Measurements from ENCODE around the gene CALML5. TPM values are rescaled to one million over a fixed set of nuclear protein-coding genes. Genes with fewer than 3 reads are reported as not detected.

Gene CALML5
- total RNA-seq, 2 experiments from 2014 or later = not detected

GRCh38 chr10:5530412-5530806, 31.0 kb upstream of the CALML5 start:
- Mint-ChIP-seq H3K4me1 (no peaks in the 10 kb centered on the region), H3K4me3 (no peak overlapping the region), H3K27me3 (peaks cover 4% of the 10 kb centered on the region), H3K27ac (no peak overlapping the region), H3K36me3 (no peaks in the 10 kb centered on the region), H3K9me3 (ENCODE audit: low read depth) (no peaks in the 10 kb centered on the region)
- ATAC-seq (no peak), DNase-seq (no peak)
- CTCF ChIA-PET = interaction anchor here (0.7 kb wide), 1 partner anchor 88 kb away, joined by 3 read pairs; no protein-coding TSS in a partner anchor

GRCh38 chr10:5529702-5530411, 30.5 kb upstream of the CALML5 start:
- ATAC-seq (no peak), DNase-seq (no peak)
- H3K36me3 Mint-ChIP-seq = no peaks in the 10 kb centered on the region
- H3K27me3 Mint-ChIP-seq = peaks cover 4% of the 10 kb centered on the region
- no peaks in the 10 kb centered on the region for H3K4me1 Mint-ChIP-seq
- H3K9me3 Mint-ChIP-seq (ENCODE audit: low read depth) = no peaks in the 10 kb centered on the region
- no peak overlapping the region for H3K4me3 Mint-ChIP-seq
- CTCF ChIA-PET = interaction anchor here (0.7 kb wide), 1 partner anchor 87 kb away, joined by 3 read pairs; no protein-coding TSS in a partner anchor
- no peak overlapping the region for H3K27ac Mint-ChIP-seq

- H3K4me1 Mint-ChIP-seq = no peaks in the 10 kb centered on the region
- no peak for DNase-seq
- H3K4me3 Mint-ChIP-seq = no peak overlapping the region
- peaks cover 2% of the 10 kb centered on the region for H3K27me3 Mint-ChIP-seq
- ATAC-seq = no peak
- H3K27ac Mint-ChIP-seq = no peak overlapping the region
- H3K36me3 Mint-ChIP-seq = no peaks in the 10 kb centered on the region
- CTCF ChIA-PET = no interaction called here
- no peaks in the 10 kb centered on the region for H3K9me3 Mint-ChIP-seq (ENCODE audit: low read depth)
Measured at GRCh38 chr10:5528989-5529701, 29.8 kb upstream of the CALML5 start.

DNA sequence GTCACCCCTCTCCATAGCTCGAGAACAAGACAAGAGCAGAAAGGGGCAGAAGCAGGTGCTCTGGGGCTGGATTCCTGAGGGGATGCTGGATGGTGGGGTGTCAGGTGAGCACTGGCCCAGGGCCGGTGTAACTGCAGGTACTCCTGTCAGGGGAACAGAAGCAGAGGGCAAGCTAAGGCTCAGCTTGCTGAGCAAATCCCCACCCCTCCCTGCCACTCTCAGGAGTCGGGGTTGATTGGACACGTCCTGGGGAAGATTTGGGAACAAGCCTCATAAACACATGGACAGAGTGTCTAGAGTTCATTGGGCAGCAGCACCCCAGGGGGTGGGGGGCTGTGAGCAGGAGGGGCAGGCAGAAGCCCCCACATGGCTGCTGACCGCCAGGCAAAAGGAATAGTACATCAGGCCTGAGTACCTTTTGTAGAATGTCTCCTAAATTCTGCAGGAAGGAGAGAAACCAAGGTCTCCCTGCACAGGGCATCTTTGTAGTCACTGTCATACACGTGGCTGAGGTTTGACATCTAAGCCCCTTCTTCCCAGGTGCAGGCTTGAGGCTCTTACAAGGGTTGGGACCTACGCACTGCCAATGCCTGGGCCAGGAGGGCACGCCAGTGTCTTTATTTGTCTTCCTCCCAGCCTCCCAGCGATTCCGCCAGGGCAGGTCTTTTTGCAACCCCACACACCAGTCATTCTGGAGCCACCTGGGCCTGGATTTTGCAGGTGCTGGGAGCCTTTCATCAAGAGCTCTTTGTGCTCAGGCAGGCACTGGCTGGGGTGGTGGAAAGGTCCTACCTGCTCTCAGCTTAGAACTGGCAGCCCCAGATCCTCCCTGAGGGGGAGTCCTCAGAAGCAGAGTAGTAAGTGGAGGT, 28.2 kb upstream of the CALML5 start:
- H3K27me3 Mint-ChIP-seq = peaks cover 5% of the 10 kb centered on the region
- H3K4me1 Mint-ChIP-seq = no peaks in the 10 kb centered on the region
- DNase-seq (no peak), ATAC-seq (no peak)
- H3K27ac Mint-ChIP-seq = no peak overlapping the region
- no peaks in the 10 kb centered on the region for H3K36me3 Mint-ChIP-seq
- H3K4me3 Mint-ChIP-seq = no peak overlapping the region
- CTCF ChIA-PET = no interaction called here
- H3K9me3 Mint-ChIP-seq (ENCODE audit: low read depth) = no peaks in the 10 kb centered on the region

GRCh38 chr10:5526691-5527331, 27.4 kb upstream of the CALML5 start:
- CTCF ChIA-PET = no interaction called here
- Mint-ChIP-seq H3K36me3 (no peaks in the 10 kb centered on the region), H3K9me3 (ENCODE audit: low read depth) (no peaks in the 10 kb centered on the region), H3K4me3 (no peak overlapping the region), H3K4me1 (no peaks in the 10 kb centered on the region), H3K27me3 (peaks cover 5% of the 10 kb centered on the region), H3K27ac (no peak overlapping the region)
- ATAC-seq = no peak
- DNase-seq = no peak

- no peaks in the 10 kb centered on the region for H3K9me3 Mint-ChIP-seq (ENCODE audit: low read depth)
- DNase-seq (no peak), ATAC-seq (no peak)
- CTCF ChIA-PET = no interaction called here
- H3K36me3 Mint-ChIP-seq = no peaks in the 10 kb centered on the region
- no peak overlapping the region for H3K27ac Mint-ChIP-seq
- H3K27me3 Mint-ChIP-seq = peaks cover 5% of the 10 kb centered on the region
- H3K4me3 Mint-ChIP-seq = no peak overlapping the region
- no peaks in the 10 kb centered on the region for H3K4me1 Mint-ChIP-seq
Measured at GRCh38 chr10:5525561-5526341, 26.4 kb upstream of the CALML5 start.

DNA sequence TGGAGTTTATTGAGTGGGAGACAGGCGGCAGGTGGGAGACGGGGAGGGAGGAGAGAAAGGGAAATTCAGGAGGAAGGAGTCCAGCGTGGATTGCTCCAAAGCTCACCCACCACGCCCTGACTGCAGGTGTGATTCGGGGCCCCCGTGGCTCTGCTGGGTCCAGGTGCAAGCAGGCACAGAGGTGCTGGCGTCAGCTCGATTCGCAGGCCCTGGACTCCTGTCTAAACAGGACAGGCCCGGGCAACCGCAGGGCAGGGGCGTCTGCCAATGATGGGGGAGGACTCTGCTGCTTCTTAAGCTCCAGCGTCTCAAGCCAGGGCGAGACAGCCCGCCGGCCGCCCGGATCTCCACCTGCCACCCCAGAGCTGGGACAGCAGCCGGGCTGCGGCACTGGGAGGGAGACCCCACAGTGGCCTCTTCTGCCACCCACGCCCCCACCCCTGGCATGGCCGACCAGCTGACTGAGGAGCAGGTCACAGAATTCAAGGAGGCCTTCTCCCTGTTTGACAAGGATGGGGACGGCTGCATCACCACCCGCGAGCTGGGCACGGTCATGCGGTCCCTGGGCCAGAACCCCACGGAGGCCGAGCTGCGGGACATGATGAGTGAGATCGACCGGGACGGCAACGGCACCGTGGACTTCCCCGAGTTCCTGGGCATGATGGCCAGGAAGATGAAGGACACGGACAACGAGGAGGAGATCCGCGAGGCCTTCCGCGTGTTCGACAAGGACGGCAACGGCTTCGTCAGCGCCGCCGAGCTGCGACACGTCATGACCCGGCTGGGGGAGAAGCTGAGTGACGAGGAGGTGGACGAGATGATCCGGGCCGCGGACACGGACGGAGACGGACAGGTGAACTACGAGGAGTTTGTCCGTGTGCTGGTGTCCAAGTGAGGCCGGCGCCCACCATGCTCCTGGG, 25.5 kb upstream of the CALML5 start, which contains the start of gene CALML3:
TSS of gene CALML3 (plus strand) at position 321 of the 920 bp plus-strand sequence. CDS start at position 446, 125 bp downstream.
- DNase-seq (no peak), ATAC-seq (no peak)
- Mint-ChIP-seq H3K4me3 (no peak within 1 kb of the TSS), H3K27me3 (peaks cover 7% of the 10 kb centered on the region), H3K27ac (no peak within 1 kb of the TSS), H3K36me3 (no peaks in the 10 kb centered on the region), H3K9me3 (ENCODE audit: low read depth) (no peaks in the 10 kb centered on the region), H3K4me1 (no peaks in the 10 kb centered on the region)
- CTCF ChIA-PET = no interaction called here

DNA sequence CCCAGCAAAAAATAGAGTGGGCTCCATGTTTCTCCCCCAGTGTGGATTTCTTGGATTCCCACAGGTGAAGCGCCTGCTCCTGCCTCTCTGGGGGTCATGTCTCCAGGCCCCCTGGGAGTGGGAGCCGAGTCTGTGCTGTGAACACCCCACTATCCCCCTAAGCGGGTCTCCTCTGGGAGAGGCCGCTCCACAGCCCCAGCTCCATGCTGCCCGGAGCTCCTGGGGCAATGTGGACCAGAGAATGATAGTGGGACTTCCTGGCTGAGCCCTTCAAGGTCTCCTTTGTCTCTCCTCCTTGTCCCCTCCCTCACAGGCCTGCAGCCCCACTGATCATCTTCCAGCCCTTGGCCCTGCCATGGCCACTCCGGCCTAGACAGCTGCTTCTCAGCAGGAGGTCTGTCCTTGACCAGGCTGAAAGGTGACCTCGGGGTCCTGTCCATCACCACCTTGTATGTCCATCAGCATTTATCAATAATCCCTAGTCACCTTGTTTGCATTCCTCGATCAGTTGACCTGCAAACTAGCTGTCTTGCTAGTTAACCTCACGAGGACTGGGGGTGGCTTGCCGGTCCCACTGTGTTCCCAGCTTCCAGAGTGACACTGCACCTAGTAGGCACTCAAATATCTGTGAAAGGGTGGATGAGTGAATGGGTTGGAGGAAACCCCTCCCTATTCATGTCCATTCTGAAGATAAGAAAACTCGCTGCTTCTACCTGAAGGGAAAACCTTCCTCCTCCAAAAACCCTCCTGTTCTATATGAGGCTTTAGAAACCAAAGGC, 24.6 kb upstream of the CALML5 start:
- H3K4me1 Mint-ChIP-seq = no peaks in the 10 kb centered on the region
- H3K4me3 Mint-ChIP-seq = no peak overlapping the region
- no peak for ATAC-seq
- H3K27ac Mint-ChIP-seq = no peak overlapping the region
- no peaks in the 10 kb centered on the region for H3K36me3 Mint-ChIP-seq
- no peaks in the 10 kb centered on the region for H3K9me3 Mint-ChIP-seq (ENCODE audit: low read depth)
- DNase-seq = no peak
- H3K27me3 Mint-ChIP-seq = peaks cover 12% of the 10 kb centered on the region
- CTCF ChIA-PET = no interaction called here

GRCh38 chr10:5522913-5523560, 23.7 kb upstream of the CALML5 start:
- peaks cover 15% of the 10 kb centered on the region for H3K27me3 Mint-ChIP-seq
- CTCF ChIA-PET = no interaction called here
- no peak for ATAC-seq
- no peaks in the 10 kb centered on the region for H3K9me3 Mint-ChIP-seq (ENCODE audit: low read depth)
- no peaks in the 10 kb centered on the region for H3K4me1 Mint-ChIP-seq
- no peak overlapping the region for H3K4me3 Mint-ChIP-seq
- no peak overlapping the region for H3K27ac Mint-ChIP-seq
- no peaks in the 10 kb centered on the region for H3K36me3 Mint-ChIP-seq
- no peak for DNase-seq

- no peak overlapping the region for H3K4me3 Mint-ChIP-seq
- peaks cover 32% of the 10 kb centered on the region for H3K27me3 Mint-ChIP-seq
- H3K4me1 Mint-ChIP-seq = no peaks in the 10 kb centered on the region
- H3K27ac Mint-ChIP-seq = no peak overlapping the region
- CTCF ChIA-PET = interaction anchor here (1.4 kb wide), 1 partner anchor 104 kb away, joined by 4 read pairs; no protein-coding TSS in a partner anchor
- H3K9me3 Mint-ChIP-seq (ENCODE audit: low read depth) = no peaks in the 10 kb centered on the region
- no peaks in the 10 kb centered on the region for H3K36me3 Mint-ChIP-seq
- no peak for ATAC-seq
- DNase-seq = no peak
Measured at GRCh38 chr10:5519054-5519453, 19.7 kb upstream of the CALML5 start.

DNA sequence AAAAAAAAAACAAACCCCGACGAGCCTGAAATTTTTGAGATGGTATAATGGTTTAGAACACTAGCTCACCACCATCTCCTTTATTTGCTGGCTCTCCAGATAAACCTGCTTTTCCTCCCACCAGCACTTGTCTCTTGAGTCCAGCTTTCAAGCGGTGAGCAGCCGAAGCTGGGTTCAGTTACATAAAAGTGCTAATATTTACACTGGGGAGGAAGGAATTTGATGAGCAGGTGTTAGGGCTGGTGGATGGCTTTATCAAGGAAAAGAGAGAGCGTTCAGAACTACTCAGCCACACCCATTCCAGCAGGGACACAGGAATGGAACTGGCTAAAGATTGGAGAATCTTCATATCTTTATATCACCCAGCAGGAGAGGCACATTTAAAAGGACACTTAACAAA, 18.8 kb upstream of the CALML5 start:
- no peak for DNase-seq
- no peak overlapping the region for H3K4me3 Mint-ChIP-seq
- H3K4me1 Mint-ChIP-seq = peaks cover 1% of the 10 kb centered on the region
- no peak overlapping the region for H3K27ac Mint-ChIP-seq
- no peaks in the 10 kb centered on the region for H3K36me3 Mint-ChIP-seq
- peaks cover 36% of the 10 kb centered on the region for H3K27me3 Mint-ChIP-seq
- ATAC-seq = no peak
- CTCF ChIA-PET = no interaction called here
- H3K9me3 Mint-ChIP-seq (ENCODE audit: low read depth) = no peaks in the 10 kb centered on the region
